ENCODE results near the gene DIAPH2.

Gene DIAPH2

DNA sequence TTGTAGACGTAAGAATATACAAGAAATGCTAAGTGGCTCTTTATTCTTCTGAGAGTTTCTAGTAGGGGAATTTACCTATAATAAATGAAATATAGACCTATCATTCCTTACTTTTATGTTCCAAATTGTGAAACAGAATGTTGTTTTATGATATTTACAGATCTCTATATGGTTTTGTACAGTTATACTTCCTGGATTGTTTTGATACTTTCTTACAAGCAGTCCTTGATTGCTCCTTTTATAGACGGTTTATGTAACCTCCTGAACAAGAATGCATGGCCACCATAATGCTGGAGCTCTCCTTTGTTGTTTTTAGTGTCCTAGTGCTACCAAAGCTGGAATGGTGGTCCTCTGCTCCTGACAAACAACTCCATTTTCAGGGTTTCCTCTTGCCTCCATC is 107.4 kb downstream of the DIAPH2 start:
- H3K4me1 ChIP-seq (ENCODE audit: insufficient read depth, low read length, poor library complexity, severe bottlenecking): no peaks in the 10 kb centered on the region
- no peak overlapping the region for H3K9ac ChIP-seq (ENCODE audit: low read depth, low read length, poor library complexity, severe bottlenecking)
- H3K9me3 ChIP-seq (ENCODE audit: insufficient read depth, low read depth, low read length): no peaks in the 10 kb centered on the region
- H3K36me3 ChIP-seq (ENCODE audit: insufficient read depth, low read length): no peaks in the 10 kb centered on the region
- no peaks in the 10 kb centered on the region for H3K9me2 ChIP-seq (replicated peaks; ENCODE audit: low read depth, low read length)
- H3K4me3 ChIP-seq (ENCODE audit: low read length, poor library complexity, severe bottlenecking): no peak overlapping the region
- no peaks in the 10 kb centered on the region for H4K20me1 ChIP-seq (ENCODE audit: insufficient read depth, low read length, poor library complexity, severe bottlenecking)
- no peak overlapping the region for H3K4me2 ChIP-seq (ENCODE audit: low read depth, low read length, poor library complexity, severe bottlenecking)
- H3K79me2 ChIP-seq (ENCODE audit: insufficient read depth, low read length): no peaks in the 10 kb centered on the region
- H3K27me3 ChIP-seq (ENCODE audit: insufficient read depth, low read length, poor library complexity, severe bottlenecking): no peaks in the 10 kb centered on the region
- no peaks in the 10 kb centered on the region for H3F3A ChIP-seq (ENCODE audit: low read depth)
- TF ChIP-seq CTCF (conservative IDR thresholded peaks at IDR 0.05; ENCODE audit: low read length) (no peak), EZH2phosphoT487 (IDR thresholded peaks at IDR 0.05; ENCODE audit: borderline replicate concordance) (no peak)
- H2AFZ ChIP-seq (ENCODE audit: low read length): no peak overlapping the region

- Histone ChIP-seq H3F3A (ENCODE audit: low read depth) (no peaks in the 10 kb centered on the region), H3K9me2 (replicated peaks; ENCODE audit: low read depth, low read length) (no peaks in the 10 kb centered on the region), H3K9me3 (ENCODE audit: insufficient read depth, low read depth, low read length) (no peaks in the 10 kb centered on the region), H3K79me2 (ENCODE audit: insufficient read depth, low read length) (no peaks in the 10 kb centered on the region), H3K4me2 (ENCODE audit: low read depth, low read length, poor library complexity, severe bottlenecking) (no peak overlapping the region), H3K4me1 (ENCODE audit: insufficient read depth, low read length, poor library complexity, severe bottlenecking) (no peaks in the 10 kb centered on the region), H3K4me3 (ENCODE audit: low read length, poor library complexity, severe bottlenecking) (no peak overlapping the region), H4K20me1 (ENCODE audit: insufficient read depth, low read length, poor library complexity, severe bottlenecking) (no peaks in the 10 kb centered on the region), H3K27me3 (ENCODE audit: insufficient read depth, low read length, poor library complexity, severe bottlenecking) (no peaks in the 10 kb centered on the region), H2AFZ (ENCODE audit: low read length) (no peak overlapping the region), H3K9ac (ENCODE audit: low read depth, low read length, poor library complexity, severe bottlenecking) (no peak overlapping the region), H3K36me3 (ENCODE audit: insufficient read depth, low read length) (no peaks in the 10 kb centered on the region)
- TF ChIP-seq EZH2phosphoT487 (IDR thresholded peaks at IDR 0.05; ENCODE audit: borderline replicate concordance) (no peak), CTCF (conservative IDR thresholded peaks at IDR 0.05; ENCODE audit: low read length) (no peak)
Measured at GRCh38 chrX:96798982-96799381, 114.3 kb downstream of the DIAPH2 start.

DNA sequence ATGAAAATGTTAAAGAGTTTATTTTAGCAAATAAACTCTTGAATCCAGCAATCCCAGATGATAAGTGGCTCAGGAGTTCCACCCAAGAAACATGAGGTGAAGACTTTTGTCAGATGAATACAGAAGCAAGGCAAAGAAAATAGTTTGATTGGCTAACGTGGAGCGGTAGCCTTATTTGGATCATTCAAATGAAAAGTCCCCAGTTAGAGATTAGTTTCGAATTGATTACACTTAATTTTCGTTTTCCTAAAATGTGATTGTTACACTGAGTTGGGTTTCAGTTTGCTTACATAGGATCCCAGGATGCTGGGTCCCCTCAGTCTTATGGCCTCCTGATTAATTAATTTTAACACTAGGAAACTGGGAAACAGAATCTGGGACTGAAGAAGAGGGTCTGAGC is 122.7 kb downstream of the DIAPH2 start:
- TF ChIP-seq EZH2phosphoT487 (IDR thresholded peaks at IDR 0.05; ENCODE audit: borderline replicate concordance) (no peak), CTCF (conservative IDR thresholded peaks at IDR 0.05; ENCODE audit: low read length) (no peak)
- H3K9ac ChIP-seq (ENCODE audit: low read depth, low read length, poor library complexity, severe bottlenecking): no peak overlapping the region
- H3K4me1 ChIP-seq (ENCODE audit: insufficient read depth, low read length, poor library complexity, severe bottlenecking): no peaks in the 10 kb centered on the region
- H3K4me2 ChIP-seq (ENCODE audit: low read depth, low read length, poor library complexity, severe bottlenecking): no peak overlapping the region
- H3K79me2 ChIP-seq (ENCODE audit: insufficient read depth, low read length): no peaks in the 10 kb centered on the region
- H3K9me2 ChIP-seq (replicated peaks; ENCODE audit: low read depth, low read length): no peaks in the 10 kb centered on the region
- no peaks in the 10 kb centered on the region for H3K9me3 ChIP-seq (ENCODE audit: insufficient read depth, low read depth, low read length)
- no peaks in the 10 kb centered on the region for H3F3A ChIP-seq (ENCODE audit: low read depth)
- no peaks in the 10 kb centered on the region for H4K20me1 ChIP-seq (ENCODE audit: insufficient read depth, low read length, poor library complexity, severe bottlenecking)
- H3K4me3 ChIP-seq (ENCODE audit: low read length, poor library complexity, severe bottlenecking): no peak overlapping the region
- no peaks in the 10 kb centered on the region for H3K27me3 ChIP-seq (ENCODE audit: insufficient read depth, low read length, poor library complexity, severe bottlenecking)
- H2AFZ ChIP-seq (ENCODE audit: low read length): no peak overlapping the region
- H3K36me3 ChIP-seq (ENCODE audit: insufficient read depth, low read length): no peaks in the 10 kb centered on the region
